GM18867 (cell line): ENCODE measurements around the gene TPPP3.
"Not testable (repeated sequence)": the region's sequence is repeated elsewhere in the genome, so short reads cannot be mapped to it uniquely, and the experiment has no call there.

Experiments
- ATAC-seq: cut with Tn5 transposase; IDR thresholded peaks from one replicate; pipeline ENCODE4 v1.9.1; 2021; ENCODE audit warnings: mild to moderate bottlenecking, moderate library complexity; ENCODE audit not compliant: unreplicated experiment

Gene TPPP3

GRCh38 chr16:67391424-67392300, 1.6 kb downstream of the TPPP3 start:
- ATAC-seq: no peak

- no peak for ATAC-seq
Observed at GRCh38 chr16:67390816-67391423, 2.4 kb downstream of the TPPP3 start.

GRCh38 chr16:67389911-67390815, 3.1 kb downstream of the TPPP3 start:
- ATAC-seq: no peak

- no peak for ATAC-seq
Observed at GRCh38 chr16:67388591-67388990, 4.7 kb downstream of the TPPP3 start.

GRCh38 chr16:67388191-67388590, 5.1 kb downstream of the TPPP3 start:
- no peak for ATAC-seq

- no peak for ATAC-seq
Observed at GRCh38 chr16:67387479-67388079, 5.7 kb downstream of the TPPP3 start.

- no peak for ATAC-seq
Observed at GRCh38 chr16:67386861-67387455, 6.3 kb downstream of the TPPP3 start.

- ATAC-seq: no peak
Observed at GRCh38 chr16:67384778-67385510, 8.4 kb downstream of the TPPP3 start.

GRCh38 chr16:67383284-67383683, 10.0 kb downstream of the TPPP3 start:
- ATAC-seq: no peak

- ATAC-seq: no peak
Observed at GRCh38 chr16:67378642-67379041, 14.7 kb downstream of the TPPP3 start.

GRCh38 chr16:67376012-67376411, 17.3 kb downstream of the TPPP3 start:
- ATAC-seq: not testable (repeated sequence)

- no peak for ATAC-seq
Observed at GRCh38 chr16:67372664-67373063, 20.6 kb downstream of the TPPP3 start.

- ATAC-seq: no peak
Observed at GRCh38 chr16:67370661-67371060, 22.6 kb downstream of the TPPP3 start.

- no peak for ATAC-seq
Observed at GRCh38 chr16:67364600-67365235, 28.6 kb downstream of the TPPP3 start.

- ATAC-seq: no peak
Observed at GRCh38 chr16:67361038-67361437, 32.3 kb downstream of the TPPP3 start.

GRCh38 chr16:67359540-67360269, 33.6 kb downstream of the TPPP3 start:
- ATAC-seq: not testable (repeated sequence)

GRCh38 chr16:67357561-67357960, 35.7 kb downstream of the TPPP3 start:
- no peak for ATAC-seq

- ATAC-seq: no peak
Observed at GRCh38 chr16:67356396-67356795, 36.9 kb downstream of the TPPP3 start.

- ATAC-seq: not testable (repeated sequence)
Observed at GRCh38 chr16:67352463-67352862, 40.8 kb downstream of the TPPP3 start.
